Transverse colon (tissue), 3 donors: ENCODE results near the gene ZNF33A.

Experiments used
- POLR2A ChIP-seq: fragments of 450-650 bp; IDR thresholded peaks from one replicate; pipeline ENCODE4 v1.6.1; 2016; ENCODE audit warnings: antibody characterized with exemption, mild to moderate bottlenecking, moderate library complexity
- TF ChIP-seq, protein P1 (sequence below), 5 experiments: fragments of 200-600 bp in 3 of 5; fragments of 450-650 bp in 2 of 5; sonication (generic) in 3 of 5; IDR thresholded peaks; 1 replicate in 2 of 5; 2 replicates in 3 of 5; pipeline ENCODE4 v1.5.1; 2016 to 2017; ENCODE audit warnings: antibody characterized with exemption in 5 of 5, inconsistent platforms in 3 of 5, mild to moderate bottlenecking in 2 of 5, moderate library complexity in 1 of 5

DNA sequence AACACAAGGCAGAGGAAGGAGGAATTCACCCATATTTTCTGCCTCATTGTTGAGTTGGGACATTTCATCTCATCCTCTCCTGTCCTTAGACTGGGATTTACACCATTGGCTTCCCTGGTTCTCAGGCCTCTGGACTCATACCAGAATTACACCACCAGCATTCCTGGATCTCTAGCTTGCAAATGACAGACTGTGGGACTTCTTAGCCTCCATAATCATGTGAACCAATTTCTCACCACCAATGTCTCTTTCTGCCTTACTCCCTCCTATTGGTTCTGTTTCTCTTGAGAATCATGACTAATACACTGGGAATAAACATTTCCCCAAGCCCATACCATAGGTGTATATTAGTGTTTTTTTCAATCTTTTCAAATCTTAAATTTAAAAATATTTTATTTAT, 2.9 kb upstream of the ZNF33A start:
- TF ChIP-seq, protein P1, sequence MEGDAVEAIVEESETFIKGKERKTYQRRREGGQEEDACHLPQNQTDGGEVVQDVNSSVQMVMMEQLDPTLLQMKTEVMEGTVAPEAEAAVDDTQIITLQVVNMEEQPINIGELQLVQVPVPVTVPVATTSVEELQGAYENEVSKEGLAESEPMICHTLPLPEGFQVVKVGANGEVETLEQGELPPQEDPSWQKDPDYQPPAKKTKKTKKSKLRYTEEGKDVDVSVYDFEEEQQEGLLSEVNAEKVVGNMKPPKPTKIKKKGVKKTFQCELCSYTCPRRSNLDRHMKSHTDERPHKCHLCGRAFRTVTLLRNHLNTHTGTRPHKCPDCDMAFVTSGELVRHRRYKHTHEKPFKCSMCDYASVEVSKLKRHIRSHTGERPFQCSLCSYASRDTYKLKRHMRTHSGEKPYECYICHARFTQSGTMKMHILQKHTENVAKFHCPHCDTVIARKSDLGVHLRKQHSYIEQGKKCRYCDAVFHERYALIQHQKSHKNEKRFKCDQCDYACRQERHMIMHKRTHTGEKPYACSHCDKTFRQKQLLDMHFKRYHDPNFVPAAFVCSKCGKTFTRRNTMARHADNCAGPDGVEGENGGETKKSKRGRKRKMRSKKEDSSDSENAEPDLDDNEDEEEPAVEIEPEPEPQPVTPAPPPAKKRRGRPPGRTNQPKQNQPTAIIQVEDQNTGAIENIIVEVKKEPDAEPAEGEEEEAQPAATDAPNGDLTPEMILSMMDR (IDR thresholded peaks at IDR 0.05): no peak
- no peak for TF ChIP-seq POLR2A
